Neural crest cell (in vitro differentiated cells): ENCODE measurements around the gene GP1BA. TPM values are rescaled to one million over a fixed set of nuclear protein-coding genes. Genes with fewer than 3 reads are reported as not detected.
A peak's percentile ranks its signal among the peaks of the same experiment; 100 is the strongest.

Experiments
- DNase-seq: peaks from one replicate; pipeline ENCODE4 v3.0.0; 2021; ENCODE audit warnings: low read depth, mixed read lengths, low spot score
- H3K27ac Mint-ChIP-seq: one replicate; pipeline ENCODE4 v1.8.0; 2021; ENCODE audit warnings: mild to moderate bottlenecking, mixed read lengths; ENCODE audit not compliant: unreplicated experiment
- H3K27me3 Mint-ChIP-seq: 2 replicates; pipeline ENCODE4 v1.8.0; 2021; ENCODE audit warnings: low read depth, mild to moderate bottlenecking, mixed read lengths
- H3K36me3 Mint-ChIP-seq: 2 replicates; pipeline ENCODE4 v1.8.0; 2021; ENCODE audit warnings: low read depth, mild to moderate bottlenecking, mixed read lengths
- H3K4me1 Mint-ChIP-seq: 2 replicates; pipeline ENCODE4 v1.8.0; 2021; ENCODE audit warnings: mixed read lengths
- H3K4me3 Mint-ChIP-seq: one replicate; pipeline ENCODE4 v1.8.0; 2021; ENCODE audit warnings: mild to moderate bottlenecking, mixed read lengths
- H3K9me3 Mint-ChIP-seq: 2 replicates; pipeline ENCODE4 v1.8.0; 2021; ENCODE audit warnings: mixed read lengths
- total RNA-seq: library from RNA; stranded (reverse); gene quantifications from 2 replicates; pipeline ENCODE4 v1.2.1, GENCODE V29; 2021
- TF ChIP-seq, protein P1 (sequence below): fragments of 200-600 bp; sonication (generic); conservative IDR thresholded peaks from 2 replicates; pipeline ENCODE4 v1.5.0; 2021; ENCODE audit warnings: antibody characterized with exemption, mild to moderate bottlenecking

GP1BA gene
- total RNA-seq, 1 donor from 2014 or later = not detected

DNA sequence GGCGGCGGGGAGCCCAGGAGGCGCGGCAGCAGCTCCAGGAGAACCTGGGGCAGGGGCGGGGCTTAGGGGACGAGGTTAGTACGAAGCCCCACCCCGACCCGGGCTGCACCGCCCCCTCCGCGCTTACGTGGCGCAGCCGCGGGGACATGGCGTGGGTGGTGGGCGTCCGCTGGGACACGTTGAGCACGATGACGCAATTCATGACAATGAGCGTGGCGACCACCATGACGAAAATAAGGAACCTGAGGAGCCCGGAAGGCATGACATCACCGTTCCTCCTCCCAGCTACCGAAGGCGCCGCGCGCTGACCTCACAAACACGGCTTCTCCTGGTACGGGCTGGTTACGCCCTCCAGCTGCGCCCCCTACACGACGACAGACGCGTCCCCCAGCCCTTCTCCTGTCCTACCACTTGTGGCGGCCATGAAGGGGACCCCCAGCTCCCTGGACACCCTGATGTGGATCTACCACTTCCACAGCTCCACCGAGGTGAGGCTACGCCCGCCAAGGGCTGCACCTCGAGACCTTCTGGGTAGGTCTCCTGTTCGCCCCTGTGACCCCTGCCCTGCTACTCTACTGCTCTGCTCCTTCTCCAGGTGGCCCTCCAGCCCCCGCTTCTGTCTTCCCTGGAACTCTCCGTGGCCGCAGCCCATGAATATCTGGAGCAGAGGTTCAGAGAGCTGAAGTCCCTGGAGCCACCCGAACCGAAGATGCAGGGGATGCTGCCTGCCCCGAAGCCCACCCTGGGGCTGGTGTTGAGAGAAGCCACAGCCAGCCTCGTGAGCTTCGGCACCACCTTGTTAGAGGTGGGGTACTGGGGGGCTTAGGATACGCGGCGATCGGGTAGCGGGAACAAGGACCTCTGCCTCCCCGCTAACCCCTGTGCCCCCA is 32.5 kb upstream of the GP1BA start, which contains the start of gene C17orf107:
Gene C17orf107, plus strand, starts transcription at position 196 of the 890 bp plus-strand sequence. Its CDS starts 227 bp downstream, at position 423.
- Mint-ChIP-seq H3K27ac (peak within 1 kb of the TSS; percentile 78), H3K36me3 (peaks cover 3% of the 10 kb centered on the region), H3K27me3 (peaks cover 14% of the 10 kb centered on the region), H3K9me3 (no peaks in the 10 kb centered on the region), H3K4me1 (peaks cover 10% of the 10 kb centered on the region), H3K4me3 (peak within 1 kb of the TSS; percentile 75)
- no peak for DNase-seq
- TF ChIP-seq, protein P1, sequence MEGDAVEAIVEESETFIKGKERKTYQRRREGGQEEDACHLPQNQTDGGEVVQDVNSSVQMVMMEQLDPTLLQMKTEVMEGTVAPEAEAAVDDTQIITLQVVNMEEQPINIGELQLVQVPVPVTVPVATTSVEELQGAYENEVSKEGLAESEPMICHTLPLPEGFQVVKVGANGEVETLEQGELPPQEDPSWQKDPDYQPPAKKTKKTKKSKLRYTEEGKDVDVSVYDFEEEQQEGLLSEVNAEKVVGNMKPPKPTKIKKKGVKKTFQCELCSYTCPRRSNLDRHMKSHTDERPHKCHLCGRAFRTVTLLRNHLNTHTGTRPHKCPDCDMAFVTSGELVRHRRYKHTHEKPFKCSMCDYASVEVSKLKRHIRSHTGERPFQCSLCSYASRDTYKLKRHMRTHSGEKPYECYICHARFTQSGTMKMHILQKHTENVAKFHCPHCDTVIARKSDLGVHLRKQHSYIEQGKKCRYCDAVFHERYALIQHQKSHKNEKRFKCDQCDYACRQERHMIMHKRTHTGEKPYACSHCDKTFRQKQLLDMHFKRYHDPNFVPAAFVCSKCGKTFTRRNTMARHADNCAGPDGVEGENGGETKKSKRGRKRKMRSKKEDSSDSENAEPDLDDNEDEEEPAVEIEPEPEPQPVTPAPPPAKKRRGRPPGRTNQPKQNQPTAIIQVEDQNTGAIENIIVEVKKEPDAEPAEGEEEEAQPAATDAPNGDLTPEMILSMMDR = no peak

DNA sequence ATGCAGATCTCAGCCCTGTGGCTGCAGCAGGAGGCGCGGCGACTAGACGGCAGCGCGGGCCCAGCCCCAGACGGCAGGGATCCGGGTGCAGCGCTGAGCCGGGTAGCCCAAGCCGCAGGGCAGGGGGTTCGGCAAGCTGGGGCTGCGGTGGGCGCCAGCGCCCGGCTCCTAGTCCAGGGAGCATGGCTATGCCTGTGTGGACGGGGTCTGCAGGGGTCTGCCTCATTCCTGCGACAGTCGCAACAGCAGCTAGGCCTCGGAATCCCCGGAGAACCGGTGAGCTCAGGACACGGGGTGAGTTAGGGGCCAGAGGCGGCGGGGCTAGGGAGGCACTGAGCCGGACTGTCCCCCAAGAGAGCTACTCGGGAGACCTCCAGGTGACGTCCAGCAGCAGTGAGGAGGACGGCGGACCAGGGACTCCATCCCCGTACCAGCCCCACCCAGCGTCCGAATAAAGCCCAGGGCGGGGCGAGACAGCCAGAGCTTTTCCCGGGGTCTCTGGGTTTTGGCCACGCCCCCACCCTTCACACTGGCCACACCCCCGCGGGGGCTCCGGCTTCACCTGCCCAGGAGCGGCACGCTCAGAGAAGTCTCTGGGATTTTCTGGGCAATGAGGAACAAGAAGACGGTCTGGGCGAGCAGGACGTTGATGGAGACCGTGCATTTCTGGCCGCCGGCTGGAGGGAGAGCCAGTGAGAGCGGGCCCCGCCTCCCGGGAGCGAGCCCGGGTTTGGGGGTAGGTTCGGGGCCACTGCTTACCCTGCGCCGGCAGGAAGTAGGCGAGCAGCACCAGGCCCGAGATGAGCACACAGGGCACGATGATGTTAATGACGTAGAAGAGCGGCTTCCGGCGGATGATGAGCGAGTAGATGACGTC is 31.6 kb upstream of the GP1BA start:
- no peak for DNase-seq

DNA sequence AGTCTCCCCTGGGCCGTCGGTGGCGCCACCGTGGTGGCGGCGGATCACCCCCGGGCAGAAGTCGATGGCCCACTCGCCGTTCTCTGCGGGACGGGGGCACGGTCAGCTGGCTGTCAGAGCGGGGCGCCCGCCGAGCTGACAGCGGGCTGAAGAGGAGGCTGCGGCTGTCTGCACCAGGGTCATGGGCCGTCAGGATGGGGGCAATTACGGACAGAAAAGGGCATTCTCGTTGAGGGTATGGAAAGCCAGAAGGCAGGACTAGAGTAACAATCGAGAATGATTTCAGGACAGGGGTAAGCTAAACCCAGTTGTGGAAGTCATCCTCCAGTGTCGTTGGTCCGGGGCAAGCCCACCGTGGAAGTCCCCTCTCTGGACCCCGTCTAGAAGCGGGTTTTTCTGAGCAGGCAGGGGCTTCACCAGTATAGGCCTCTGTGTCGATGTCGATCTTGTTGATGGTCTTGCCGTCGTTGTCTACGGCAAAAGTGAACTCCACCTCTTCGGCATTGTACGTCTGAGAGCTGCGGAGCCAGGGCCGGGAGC is 30.9 kb upstream of the GP1BA start:
- peaks cover 20% of the 10 kb centered on the region for H3K27me3 Mint-ChIP-seq
- H3K4me3 Mint-ChIP-seq = no peak overlapping the region
- TF ChIP-seq, protein P1 = no peak
- peaks cover 10% of the 10 kb centered on the region for H3K4me1 Mint-ChIP-seq
- H3K9me3 Mint-ChIP-seq = no peaks in the 10 kb centered on the region
- no peak for DNase-seq
- H3K27ac Mint-ChIP-seq = no peak overlapping the region
- H3K36me3 Mint-ChIP-seq = peaks cover 3% of the 10 kb centered on the region

More for the DNA sequence above, 31.6 kb upstream of the GP1BA start:
- peaks cover 10% of the 10 kb centered on the region for H3K4me1 Mint-ChIP-seq
- peaks cover 3% of the 10 kb centered on the region for H3K36me3 Mint-ChIP-seq
- H3K27ac Mint-ChIP-seq = no peak overlapping the region
- peaks cover 16% of the 10 kb centered on the region for H3K27me3 Mint-ChIP-seq
- TF ChIP-seq, protein P1 = no peak
- H3K9me3 Mint-ChIP-seq = no peaks in the 10 kb centered on the region
- no peak overlapping the region for H3K4me3 Mint-ChIP-seq

- Mint-ChIP-seq H3K27ac (no peak overlapping the region), H3K4me3 (no peak overlapping the region), H3K27me3 (peaks cover 20% of the 10 kb centered on the region), H3K36me3 (peaks cover 3% of the 10 kb centered on the region), H3K9me3 (no peaks in the 10 kb centered on the region), H3K4me1 (peaks cover 10% of the 10 kb centered on the region)
- TF ChIP-seq, protein P1 = no peak
- DNase-seq = no peak
These were observed 30.3 kb upstream of the GP1BA start for GRCh38 chr17:4901648-4902344.

GRCh38 chr17:4902540-4902939 is 29.5 kb upstream of the GP1BA start:
- H3K36me3 Mint-ChIP-seq = peaks cover 3% of the 10 kb centered on the region
- no peak for DNase-seq
- H3K27me3 Mint-ChIP-seq = peaks cover 20% of the 10 kb centered on the region
- H3K9me3 Mint-ChIP-seq = no peaks in the 10 kb centered on the region
- TF ChIP-seq, protein P1 = no peak
- H3K4me3 Mint-ChIP-seq = no peak overlapping the region
- H3K27ac Mint-ChIP-seq = no peak overlapping the region
- peaks cover 10% of the 10 kb centered on the region for H3K4me1 Mint-ChIP-seq
